RWPE1 (cell line): Measurements from ENCODE around the gene TMEM201.

Experiments
- CTCF ChIA-PET: fragments of 350-600 bp; sonication (Branson Sonifier 250); formaldehyde crosslinking; extraction: SDS; loops from one replicate; lab custom pipeline; 2021; lab: Yijun Ruan, JAX
- POLR2A ChIA-PET: fragments of 400-600 bp; formaldehyde crosslinking; extraction: SDS; loops from one replicate; lab custom pipeline; 2020; ENCODE audit warnings: antibody characterized with exemption; ENCODE audit not compliant: low non-redundant PET; lab: Yijun Ruan, JAX
- DNase-seq: peaks from one replicate; pipeline ENCODE4 v3.0.0; 2012; ENCODE audit warnings: low spot score
- H3K27ac ChIP-seq: fragments of 450-650 bp; 2 replicates; pipeline ENCODE4 v1.5.1; 2017
- CTCF ChIP-seq: fragments of 450-650 bp; conservative IDR thresholded peaks from 2 replicates; pipeline ENCODE4 v1.5.1; 2017; ENCODE audit warnings: low read depth, mild to moderate bottlenecking

TMEM201 gene

GRCh38 chr1:9606948-9607347 is 18.2 kb downstream of the TMEM201 start:
- no peak for TF ChIP-seq CTCF
- H3K27ac ChIP-seq = peak overlapping the region; percentile 18
- CTCF ChIA-PET = interaction anchor here (1.2 kb wide), 1 partner anchor 14 kb away, joined by 9 read pairs; no protein-coding TSS in a partner anchor
- no peak for DNase-seq
- POLR2A ChIA-PET = no interaction called here

DNA sequence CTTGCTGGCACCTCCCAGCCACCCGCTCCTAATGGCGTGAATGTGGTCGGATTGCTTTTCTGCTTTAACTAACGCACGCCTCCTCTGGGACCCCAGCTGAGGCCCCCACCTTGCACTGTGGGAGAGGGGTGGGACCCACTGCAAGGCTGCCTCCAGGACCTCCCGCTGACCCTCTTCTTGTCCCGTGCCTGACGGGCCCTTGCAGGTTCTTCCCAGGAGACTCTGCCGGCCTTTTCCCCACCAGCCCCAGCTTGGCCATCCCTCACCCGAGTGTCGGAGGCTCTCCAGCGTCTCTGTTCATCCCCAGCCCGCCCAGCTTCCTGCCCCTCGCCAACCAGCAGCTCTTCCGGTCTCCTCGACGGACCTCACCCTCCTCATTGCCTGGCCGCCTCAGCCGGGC is 18.6 kb downstream of the TMEM201 start:
- H3K27ac ChIP-seq = peak overlapping the region; percentile 18
- no peak for DNase-seq
- ChIA-PET CTCF (interaction anchor here (1.2 kb wide), 1 partner anchor 14 kb away, joined by 9 read pairs; no protein-coding TSS in a partner anchor), POLR2A (no interaction called here)
- no peak for TF ChIP-seq CTCF

DNA sequence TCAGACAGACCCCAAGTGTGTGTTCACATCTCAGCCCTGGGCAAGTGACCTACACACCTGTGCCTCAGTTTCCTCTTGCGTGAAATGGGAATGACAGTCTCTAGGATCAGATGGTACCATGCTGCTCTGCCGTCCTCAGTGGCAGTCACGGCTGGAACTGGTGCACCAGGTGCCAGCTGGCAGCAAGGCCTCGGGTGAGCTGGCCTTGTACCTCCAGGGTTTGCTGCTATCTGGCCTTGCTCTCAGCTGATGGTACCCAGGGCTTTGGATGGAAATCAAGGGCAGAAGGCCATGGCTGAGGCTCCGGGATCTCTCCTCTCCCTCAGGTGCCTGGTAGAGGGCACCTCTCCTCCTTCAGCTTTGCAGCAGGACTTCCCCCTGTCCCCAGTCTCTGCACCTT is 21.3 kb downstream of the TMEM201 start:
- TF ChIP-seq CTCF = no peak
- DNase-seq = no peak
- CTCF ChIA-PET = interaction anchor here (0.5 to 0.7 kb wide), 3 partner anchors 16 to 442 kb away, joined by 3 to 6 read pairs (median 3); no protein-coding TSS in a partner anchor
- H3K27ac ChIP-seq = no peak overlapping the region
- POLR2A ChIA-PET = no interaction called here

DNA sequence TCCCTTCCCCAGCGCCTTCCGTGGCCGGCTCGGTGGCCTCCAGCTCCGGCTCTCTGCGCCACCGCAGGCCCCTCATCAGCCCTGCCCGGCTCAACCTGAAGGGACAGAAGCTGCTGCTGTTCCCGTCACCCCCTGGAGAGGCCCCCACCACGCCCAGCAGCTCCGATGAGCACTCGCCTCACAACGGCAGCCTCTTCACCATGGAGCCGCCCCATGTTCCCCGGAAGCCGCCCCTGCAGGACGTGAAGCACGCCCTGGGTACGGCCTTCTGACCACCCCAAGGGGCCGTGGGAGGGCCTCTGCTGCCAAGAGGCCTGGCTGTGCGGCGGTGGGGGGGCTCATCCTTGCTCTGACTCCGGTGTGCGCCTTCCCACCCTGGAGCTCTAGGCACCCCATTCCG is 21.8 kb downstream of the TMEM201 start:
- no peak for DNase-seq
- ChIA-PET CTCF (interaction anchor here (0.6 to 0.7 kb wide), 3 partner anchors 16 to 176 kb away, joined by 3 to 6 read pairs (median 3); no protein-coding TSS in a partner anchor), POLR2A (no interaction called here)
- H3K27ac ChIP-seq = no peak overlapping the region
- no peak for TF ChIP-seq CTCF

GRCh38 chr1:9611716-9612115 is 23.0 kb downstream of the TMEM201 start:
- POLR2A ChIA-PET = no interaction called here
- no peak overlapping the region; the same call in 1 of the 2 replicates for H3K27ac ChIP-seq
- CTCF ChIA-PET = no interaction called here
- TF ChIP-seq CTCF = no peak
- DNase-seq = no peak

DNA sequence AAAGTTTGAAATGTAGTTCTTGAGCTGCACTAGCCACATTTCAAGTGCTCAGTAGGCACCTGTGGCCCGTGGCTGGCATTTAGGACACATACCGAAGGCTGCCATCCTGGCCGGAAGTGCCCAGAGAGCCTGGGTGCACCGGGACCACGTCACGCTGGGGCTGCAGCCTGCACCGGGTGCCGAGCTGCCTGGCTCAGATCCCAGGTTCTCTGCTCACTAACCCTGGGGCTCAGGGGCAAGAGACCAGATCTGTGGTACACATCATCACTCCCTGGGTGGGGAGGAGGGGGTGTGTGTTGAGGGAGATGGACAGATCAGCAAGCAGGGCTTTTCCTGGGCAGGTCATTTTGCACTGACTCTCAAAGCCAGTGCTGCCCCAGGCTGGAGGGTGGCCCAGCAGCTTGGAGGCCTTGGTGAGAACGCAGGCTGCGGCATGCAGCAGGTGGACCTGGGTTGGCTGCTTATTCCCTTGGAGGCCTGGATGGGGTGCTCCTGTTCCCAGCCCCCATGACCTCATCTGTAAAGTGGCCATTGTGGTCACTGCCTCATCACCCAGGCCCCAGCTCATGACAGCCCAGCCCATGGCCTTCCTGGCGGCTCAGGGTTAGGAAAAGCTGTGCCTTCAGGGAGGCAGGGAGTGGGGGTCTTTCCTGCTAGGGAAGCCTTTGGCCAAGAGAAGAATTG is 23.6 kb downstream of the TMEM201 start:
- ChIA-PET POLR2A (no interaction called here), CTCF (interaction anchor here (0.9 kb wide), 1 partner anchor 14 kb away, joined by 4 read pairs; no protein-coding TSS in a partner anchor)
- no peak for DNase-seq
- TF ChIP-seq CTCF = no peak
- H3K27ac ChIP-seq = no peak overlapping the region; the same call in 1 of the 2 replicates
